NCI-H2107 treated with DMSO at 0.1 percent for 48 hours (cell line): Measurements from ENCODE around the gene ZC3H14.
A peak's percentile ranks its signal among the peaks of the same experiment; 100 is the strongest.

Experiments
- DNase-seq: peaks from one replicate; lab custom pipeline; 2025; ENCODE audit not compliant: unreplicated experiment; lab: John Stamatoyannopoulos, UW

Gene ZC3H14

GRCh38 chr14:88605594-88605993 is 42.8 kb downstream of the ZC3H14 start:
- no peak for DNase-seq

DNA sequence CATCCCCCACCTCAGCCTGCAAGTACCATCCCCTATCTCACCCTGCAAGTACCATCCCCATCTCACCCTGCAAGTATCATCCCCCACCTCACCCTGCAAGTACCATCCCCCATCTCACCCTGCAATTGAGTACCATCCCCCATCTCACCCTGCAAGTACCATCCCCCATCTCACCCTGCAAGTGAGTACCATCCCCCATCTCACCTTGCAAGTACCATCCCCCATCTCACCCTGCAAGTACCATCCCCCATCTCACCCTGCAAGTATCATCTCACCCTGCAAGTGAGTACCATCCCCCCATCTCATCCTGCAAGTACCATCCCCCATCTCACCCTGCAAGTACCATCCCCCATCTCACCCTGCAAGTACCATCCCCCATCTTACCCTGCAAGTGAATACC is 45.0 kb downstream of the ZC3H14 start:
- DNase-seq: no peak

DNA sequence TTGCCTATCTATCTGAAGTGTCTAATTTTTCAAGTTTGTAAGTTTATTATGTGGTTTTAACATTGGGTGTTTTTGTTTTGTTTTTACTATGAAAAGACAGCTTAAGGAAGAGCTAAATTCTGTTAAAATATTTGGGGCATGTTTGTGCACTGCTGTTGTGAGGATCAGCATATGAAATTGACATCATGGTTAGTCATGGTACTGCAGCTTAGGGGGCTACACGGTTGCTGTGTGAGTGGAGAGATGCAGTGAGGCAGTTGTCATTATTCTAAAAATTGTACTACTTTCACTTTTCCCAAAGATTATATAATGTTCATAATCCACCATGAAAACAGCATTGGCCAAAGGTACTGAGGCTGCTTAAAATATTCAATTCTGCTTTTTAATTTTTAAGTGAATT is 49.0 kb downstream of the ZC3H14 start:
- no peak for DNase-seq

DNA sequence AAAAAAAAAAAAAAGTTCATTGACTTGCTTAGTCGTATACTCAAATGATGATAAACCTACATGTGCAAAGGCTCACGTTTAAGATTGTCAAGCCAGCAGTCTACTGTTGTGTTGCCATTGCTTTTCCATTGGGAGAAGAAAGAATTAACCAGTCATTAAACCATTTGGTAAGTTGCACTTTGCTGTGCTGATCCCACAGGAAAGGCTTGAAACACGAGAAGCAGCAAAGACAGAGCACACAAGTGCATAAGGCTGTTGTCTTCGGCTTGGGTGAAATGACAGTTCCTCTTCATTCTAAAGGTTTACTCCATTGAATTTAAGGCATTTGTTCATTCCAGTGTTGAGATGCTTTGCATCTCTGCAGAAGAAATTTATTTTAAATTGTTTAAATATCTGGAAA is 50.1 kb downstream of the ZC3H14 start:
- DNase-seq: peak; percentile 40

GRCh38 chr14:88613552-88614010 is 50.7 kb downstream of the ZC3H14 start:
- DNase-seq: no peak

DNA sequence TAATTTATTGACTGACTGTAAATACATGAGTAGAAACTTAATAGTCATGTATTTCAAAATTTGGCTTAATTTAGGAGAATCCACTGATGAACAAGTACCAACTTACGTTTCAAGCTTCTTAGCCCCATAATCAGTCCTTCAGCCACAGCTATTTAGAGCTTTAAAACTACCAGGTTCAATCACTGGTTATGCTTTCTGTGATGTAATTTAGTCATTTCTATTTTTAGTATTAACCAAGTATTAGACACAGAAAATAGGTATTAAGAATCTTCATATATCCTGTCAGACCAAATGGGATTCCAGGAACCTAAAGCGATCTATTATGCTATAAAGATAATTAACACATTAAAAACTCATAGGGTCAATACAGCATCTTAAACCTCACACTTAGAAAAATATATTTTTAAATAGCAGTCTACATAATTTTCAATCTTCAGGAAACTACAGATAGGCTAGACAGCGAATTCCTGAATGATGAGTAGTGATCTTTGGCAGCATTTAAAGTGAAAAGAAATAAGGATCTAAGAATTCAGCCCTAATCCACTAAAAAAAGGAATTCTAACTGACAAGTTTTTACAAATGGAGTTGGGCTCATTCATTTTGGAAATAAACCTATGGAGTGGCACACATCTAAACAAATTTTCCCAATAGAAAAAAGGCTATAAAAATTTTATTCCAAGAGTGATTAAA is 51.5 kb downstream of the ZC3H14 start:
- DNase-seq: no peak

- DNase-seq: peak; percentile 56
Measured at GRCh38 chr14:88616697-88617096, 53.9 kb downstream of the ZC3H14 start.

GRCh38 chr14:88617479-88617878 is 54.6 kb downstream of the ZC3H14 start:
- DNase-seq: no peak

DNA sequence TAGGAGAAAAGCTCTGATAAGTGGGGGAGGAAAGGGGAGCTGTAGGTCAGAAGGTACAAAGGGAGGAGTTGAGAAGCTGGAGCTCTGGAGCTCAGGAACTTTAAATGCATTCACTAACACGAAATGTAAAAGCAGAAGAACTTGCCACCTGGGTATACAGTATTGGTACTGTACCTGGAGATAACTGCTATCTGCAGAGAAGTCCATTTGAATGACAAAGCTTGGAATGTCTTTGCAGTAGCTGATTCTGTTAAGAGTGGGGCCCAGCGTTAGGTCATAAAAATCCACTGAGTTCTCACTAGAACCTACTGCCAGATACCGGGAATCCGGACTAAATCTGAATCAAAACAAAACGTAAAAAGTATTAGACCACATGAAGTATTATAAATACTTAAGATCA is 55.6 kb downstream of the ZC3H14 start:
- no peak for DNase-seq

DNA sequence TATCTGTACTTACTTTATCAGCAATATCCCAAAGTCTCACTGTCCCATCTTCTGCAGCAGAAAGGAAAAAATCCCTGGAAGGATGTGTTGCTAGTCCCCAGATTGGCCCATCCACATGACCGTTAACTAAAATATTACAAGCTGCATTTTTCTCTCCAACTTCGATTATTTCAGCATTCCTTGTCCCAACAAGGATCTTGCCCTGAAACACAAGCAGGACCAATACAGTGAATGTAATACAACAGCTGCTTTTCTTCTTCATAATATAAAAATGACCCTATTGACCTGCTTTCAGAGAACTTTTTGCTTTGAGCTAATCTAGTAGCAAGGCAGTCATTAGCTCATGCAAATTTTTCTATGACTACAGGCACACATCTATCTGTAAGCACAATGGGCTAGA is 58.3 kb downstream of the ZC3H14 start:
- no peak for DNase-seq

DNA sequence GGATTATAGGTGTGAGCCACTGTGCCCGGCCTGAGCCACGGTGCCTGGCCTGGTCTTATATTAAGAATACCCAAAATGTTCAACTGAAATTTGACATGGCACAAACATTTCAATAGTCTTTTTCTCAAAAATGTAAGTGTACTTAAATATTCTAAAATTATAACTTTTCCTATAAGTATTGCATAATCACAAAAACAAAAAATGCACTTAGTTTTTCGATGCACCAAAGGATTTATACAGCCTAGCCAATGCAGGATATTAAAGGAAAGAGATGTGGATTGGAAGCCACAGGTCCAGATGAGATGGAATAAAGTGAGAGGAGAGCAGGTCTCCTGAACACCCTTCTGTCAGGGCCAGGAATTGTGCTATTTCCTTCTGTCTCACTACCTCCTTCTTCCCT is 62.8 kb downstream of the ZC3H14 start:
- DNase-seq: no peak

- no peak for DNase-seq
Measured at GRCh38 chr14:88628033-88628432, 65.2 kb downstream of the ZC3H14 start.

- no peak for DNase-seq
Measured at GRCh38 chr14:88628462-88628861, 65.6 kb downstream of the ZC3H14 start.

- no peak for DNase-seq
Measured at GRCh38 chr14:88630565-88630964, 67.7 kb downstream of the ZC3H14 start.

GRCh38 chr14:88631091-88631490 is 68.3 kb downstream of the ZC3H14 start:
- DNase-seq: no peak

- no peak for DNase-seq
Measured at GRCh38 chr14:88632512-88632911, 69.7 kb downstream of the ZC3H14 start.

GRCh38 chr14:88639221-88639620 is 76.4 kb downstream of the ZC3H14 start:
- no peak for DNase-seq

- no peak for DNase-seq
Measured at GRCh38 chr14:88660056-88660455, 97.2 kb downstream of the ZC3H14 start.

GRCh38 chr14:88667555-88668273 is 104.9 kb downstream of the ZC3H14 start:
- peak; percentile 89 for DNase-seq

DNA sequence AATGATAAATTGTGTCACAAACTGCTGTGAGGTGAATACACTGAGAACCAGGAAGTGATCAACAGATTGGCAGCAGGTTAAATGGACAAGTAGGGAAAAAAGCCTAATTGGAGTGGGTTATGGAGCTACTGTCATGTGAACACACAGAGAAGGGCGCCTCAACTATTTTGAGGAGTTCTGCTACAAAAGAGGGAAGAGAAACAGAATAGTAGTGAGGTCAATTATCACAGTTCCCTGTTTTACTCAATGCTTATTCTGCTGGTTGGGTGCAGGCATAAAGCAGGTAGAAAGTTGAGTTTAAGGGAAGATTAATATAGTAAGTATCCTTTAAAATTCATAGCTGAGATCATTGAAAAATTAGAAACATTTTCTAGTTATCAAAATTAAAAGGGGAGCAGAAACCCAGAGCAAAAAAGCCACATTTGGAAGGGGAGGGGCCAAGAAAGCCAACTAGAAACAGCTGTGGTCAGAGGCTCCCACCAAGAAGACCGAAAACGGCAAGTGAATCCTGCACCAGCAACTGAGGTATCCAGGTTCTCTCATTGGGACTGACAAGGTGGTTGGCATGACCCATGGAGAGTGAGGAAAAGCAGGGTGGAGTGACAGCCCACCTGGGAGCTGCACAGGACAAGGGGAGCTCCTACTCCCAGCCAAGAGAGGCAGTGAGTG is 105.7 kb downstream of the ZC3H14 start:
- DNase-seq: no peak

- no peak for DNase-seq
Measured at GRCh38 chr14:88669346-88669745, 106.5 kb downstream of the ZC3H14 start.
